Erythroblast (primary cell): ENCODE measurements around the gene C5.

Experiments
- DNase-seq, 2 experiments: peaks; one replicate each; lab custom pipeline; 2025; lab: John Stamatoyannopoulos, UW
- GATA1 ChIP-seq: IDR thresholded peaks from 2 replicates; pipeline ENCODE4 v1.6.1; 2011; ENCODE audit warnings: low read depth, mild to moderate bottlenecking, control low read depth, low read length, moderate library complexity
- POLR2A ChIP-seq: IDR thresholded peaks from 2 replicates; pipeline ENCODE4 v1.6.1; 2011; ENCODE audit warnings: mild to moderate bottlenecking, low read length

The C5 gene

GRCh38 chr9:120924698-120925534 lies 125.2 kb downstream of the C5 start:
- TF ChIP-seq GATA1: no peak
- no peak for TF ChIP-seq POLR2A
- no peak for DNase-seq

- TF ChIP-seq GATA1: no peak
- no peak for TF ChIP-seq POLR2A
Observed at GRCh38 chr9:120923620-120924328, 126.3 kb downstream of the C5 start.

DNA sequence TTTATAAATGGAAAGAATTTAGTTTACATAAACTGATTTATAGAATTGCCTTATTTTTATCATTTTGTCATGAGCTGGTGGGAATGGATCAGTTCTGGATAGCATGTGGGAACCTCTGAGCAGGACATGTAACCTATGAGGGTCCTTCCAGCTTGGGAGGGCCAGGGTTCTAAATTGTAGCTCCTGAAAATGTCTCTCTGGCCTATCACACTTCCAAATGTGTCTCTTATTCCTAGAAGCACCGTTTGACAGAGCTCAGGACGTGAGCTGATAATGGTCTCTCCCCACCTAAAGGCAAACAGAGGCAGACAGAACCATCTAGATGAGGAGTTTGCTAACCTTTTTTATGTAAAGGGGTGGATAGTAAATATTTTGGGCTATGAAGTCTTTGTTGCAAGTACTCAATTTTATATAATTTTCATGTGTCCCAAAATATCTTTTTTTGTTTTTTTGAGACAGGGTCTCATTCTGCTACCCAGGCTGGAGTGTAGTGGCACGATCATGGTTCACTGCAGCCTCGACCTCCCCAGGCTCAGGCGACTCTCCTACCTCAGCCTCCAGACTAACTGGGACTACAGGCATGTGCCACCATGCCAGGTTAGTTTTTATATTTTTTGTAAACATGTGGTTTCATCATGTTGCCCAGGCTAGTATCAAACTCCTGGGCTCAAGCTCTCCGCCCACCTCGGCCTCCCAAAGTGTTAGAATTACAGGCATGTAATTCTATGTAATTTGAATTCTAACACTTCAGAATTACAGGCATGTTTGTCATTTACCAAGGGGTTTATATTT lies 127.5 kb downstream of the C5 start:
- no peak for DNase-seq

More at GRCh38 chr9:120923620-120924328, 126.3 kb downstream of the C5 start:
- DNase-seq: no peak

DNA sequence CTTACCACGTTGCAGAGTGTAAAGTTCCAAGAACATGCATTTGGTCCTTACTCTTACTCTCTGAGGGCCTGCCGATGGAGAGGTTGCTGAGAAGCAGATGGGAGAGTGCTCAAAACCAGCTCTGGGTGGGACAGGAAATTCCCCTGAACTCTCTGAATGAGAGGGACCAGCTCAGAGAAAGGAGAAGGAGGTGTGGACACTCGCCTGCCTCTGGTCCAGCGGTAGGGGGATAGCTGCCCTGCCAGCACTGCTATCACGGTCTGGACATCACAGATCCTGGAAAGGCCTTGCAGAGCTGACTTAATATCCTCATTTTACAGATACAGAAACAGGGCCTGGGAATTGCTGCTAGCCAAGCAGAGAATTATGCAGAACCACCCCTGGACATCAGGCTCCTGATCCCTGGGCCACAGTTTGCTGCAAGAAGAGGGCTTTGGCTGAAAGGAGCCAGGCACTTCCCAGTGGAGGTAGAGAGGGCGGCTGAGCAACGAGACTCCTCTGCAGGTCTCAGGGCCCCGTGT lies 128.4 kb downstream of the C5 start:
- no peak for DNase-seq
- TF ChIP-seq GATA1: no peak
- no peak for TF ChIP-seq POLR2A

More for the DNA sequence above, 127.5 kb downstream of the C5 start:
- TF ChIP-seq GATA1: no peak
- no peak for TF ChIP-seq POLR2A

DNA sequence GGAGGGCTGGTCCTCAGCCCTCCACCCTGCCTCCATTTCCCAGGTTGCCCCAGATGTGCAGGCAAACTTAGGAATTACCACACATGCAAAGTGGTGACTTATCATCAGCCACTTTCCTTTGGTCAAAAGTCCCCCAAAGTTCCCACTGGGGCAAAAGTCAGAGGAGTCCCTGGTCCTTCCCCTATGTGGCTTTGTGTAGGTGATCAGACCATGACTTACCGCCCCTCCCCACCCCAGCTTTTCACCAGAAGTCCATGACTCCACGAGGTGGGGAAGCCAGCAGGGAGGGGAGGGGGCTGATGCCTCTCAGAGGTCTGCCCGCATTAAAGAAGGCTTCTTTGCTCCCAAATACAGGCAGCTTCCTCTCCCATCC lies 129.3 kb downstream of the C5 start:
- no peak for TF ChIP-seq GATA1
- no peak for TF ChIP-seq POLR2A
- DNase-seq: no peak

DNA sequence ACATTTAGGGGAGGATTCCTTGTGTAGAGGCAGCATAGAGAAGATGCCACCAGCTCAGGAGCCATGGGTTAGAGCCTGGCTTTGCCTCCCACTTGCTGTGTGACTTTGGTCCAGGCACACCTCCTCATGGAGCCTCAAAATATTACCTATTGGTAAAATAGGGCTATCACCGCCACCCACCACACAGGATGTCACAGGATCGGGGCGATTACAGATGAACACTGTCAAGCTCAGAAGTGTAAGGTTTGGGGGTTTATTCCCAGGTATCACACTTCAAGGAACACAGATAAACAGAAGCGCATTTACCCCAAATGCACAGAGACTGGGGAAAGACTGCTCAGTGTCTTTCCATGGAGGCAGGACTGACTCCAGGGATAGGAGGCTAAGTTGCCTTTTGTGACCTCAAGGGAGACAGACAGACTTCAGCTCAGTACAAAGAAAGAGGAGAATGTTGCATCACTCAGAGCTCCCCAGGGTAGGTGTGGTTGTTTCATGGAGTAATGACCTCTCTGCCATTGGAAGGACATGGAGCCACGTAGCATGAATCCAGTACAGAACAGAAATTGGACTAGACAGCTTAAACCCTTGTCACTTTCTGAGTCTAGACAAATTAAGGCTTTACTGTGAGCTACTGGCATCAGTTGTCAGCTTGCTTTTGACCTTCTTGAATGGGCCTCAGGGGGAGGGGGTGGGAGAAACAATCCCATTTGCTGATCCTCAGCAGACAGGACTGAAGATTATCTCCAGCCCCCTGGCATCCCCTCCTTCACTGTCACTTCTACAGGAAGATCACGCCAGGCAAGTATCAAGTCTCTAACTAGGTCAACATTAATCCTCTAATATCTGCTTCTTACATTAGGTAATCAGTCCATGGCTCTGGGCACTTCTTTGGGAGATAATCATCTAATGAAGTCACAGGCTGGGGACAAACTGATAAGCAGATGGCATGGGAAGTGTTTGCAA lies 130.0 kb downstream of the C5 start:
- peak; percentile 51 to 71 for DNase-seq
- no peak for TF ChIP-seq POLR2A

- DNase-seq: no peak
- no peak for TF ChIP-seq GATA1
- TF ChIP-seq POLR2A: no peak
Observed at GRCh38 chr9:120918931-120919842, 130.9 kb downstream of the C5 start.

GRCh38 chr9:120917929-120918762 lies 131.9 kb downstream of the C5 start:
- no peak for DNase-seq
- TF ChIP-seq GATA1 (no peak), POLR2A (no peak)

- TF ChIP-seq GATA1: no peak
- TF ChIP-seq POLR2A: no peak
- DNase-seq: no peak
Observed at GRCh38 chr9:120916991-120917880, 132.8 kb downstream of the C5 start.

GRCh38 chr9:120916588-120916987 lies 133.5 kb downstream of the C5 start:
- no peak for DNase-seq

More at GRCh38 chr9:120916588-120916987, 133.5 kb downstream of the C5 start:
- TF ChIP-seq POLR2A (no peak), GATA1 (no peak)
